ENCODE data around the gene CXXC5. TPM values are rescaled to one million over a fixed set of nuclear protein-coding genes. Genes with fewer than 3 reads are reported as not detected.

The CXXC5 gene
- total RNA-seq, 2 experiments from 2014 or later, result 0.99 to 1.9 TPM

DNA sequence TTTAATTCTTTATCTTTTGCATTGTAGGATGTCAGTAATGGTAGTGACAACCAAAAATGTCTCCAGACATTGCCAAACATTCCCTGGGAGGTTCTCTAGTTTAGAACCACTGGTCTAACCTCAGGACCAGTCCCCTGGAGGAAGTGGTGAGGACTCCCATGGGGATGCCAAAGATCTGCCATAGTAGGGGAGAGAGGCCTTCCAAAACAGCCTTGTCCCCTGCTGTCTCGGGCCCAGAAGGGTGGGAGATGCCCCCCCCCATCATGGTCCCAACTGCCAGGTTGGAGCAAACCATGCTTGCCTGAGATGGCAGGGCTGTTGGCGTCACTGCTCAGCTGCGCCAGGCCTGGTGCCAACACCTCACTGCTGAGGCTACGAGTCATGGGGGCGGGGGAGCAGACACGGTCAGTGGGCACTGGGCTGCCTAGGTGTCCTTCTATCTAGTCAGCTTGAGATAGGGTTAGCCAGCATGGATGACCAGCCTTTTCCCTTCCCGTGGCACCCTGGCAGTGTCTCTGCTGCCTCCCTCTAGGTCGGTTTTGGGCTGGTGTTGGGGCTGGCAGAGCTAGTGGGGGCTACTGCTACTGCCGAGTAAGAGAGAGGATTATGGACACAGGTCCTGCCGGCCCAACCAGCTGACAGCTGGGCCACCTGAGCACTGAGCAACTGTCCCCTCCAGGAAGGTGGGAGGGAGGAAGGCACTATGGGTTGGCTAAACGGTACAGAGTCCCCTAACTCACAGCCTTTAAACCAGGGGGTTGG lies 8.3 kb upstream of the CXXC5 start:
- H3K9me3 Mint-ChIP-seq, result no peaks in the 10 kb centered on the region
- no peak overlapping the region for H3K4me3 Mint-ChIP-seq
- H3K36me3 Mint-ChIP-seq (ENCODE audit: low read depth), result peaks cover 6% of the 10 kb centered on the region
- ChIA-PET CTCF (interaction anchor here (1.1 to 7.8 kb wide), 3 partner anchors 8 to 127 kb away, joined by 3 to 54 read pairs (median 11); partner anchors contain the start of gene CXXC5), POLR2A (no interaction called here)
- no peak for DNase-seq
- peaks cover 3% of the 10 kb centered on the region for H3K27me3 Mint-ChIP-seq
- H3K4me1 Mint-ChIP-seq, result peaks cover 35% of the 10 kb centered on the region
- H3K27ac Mint-ChIP-seq, result no peak overlapping the region

DNA sequence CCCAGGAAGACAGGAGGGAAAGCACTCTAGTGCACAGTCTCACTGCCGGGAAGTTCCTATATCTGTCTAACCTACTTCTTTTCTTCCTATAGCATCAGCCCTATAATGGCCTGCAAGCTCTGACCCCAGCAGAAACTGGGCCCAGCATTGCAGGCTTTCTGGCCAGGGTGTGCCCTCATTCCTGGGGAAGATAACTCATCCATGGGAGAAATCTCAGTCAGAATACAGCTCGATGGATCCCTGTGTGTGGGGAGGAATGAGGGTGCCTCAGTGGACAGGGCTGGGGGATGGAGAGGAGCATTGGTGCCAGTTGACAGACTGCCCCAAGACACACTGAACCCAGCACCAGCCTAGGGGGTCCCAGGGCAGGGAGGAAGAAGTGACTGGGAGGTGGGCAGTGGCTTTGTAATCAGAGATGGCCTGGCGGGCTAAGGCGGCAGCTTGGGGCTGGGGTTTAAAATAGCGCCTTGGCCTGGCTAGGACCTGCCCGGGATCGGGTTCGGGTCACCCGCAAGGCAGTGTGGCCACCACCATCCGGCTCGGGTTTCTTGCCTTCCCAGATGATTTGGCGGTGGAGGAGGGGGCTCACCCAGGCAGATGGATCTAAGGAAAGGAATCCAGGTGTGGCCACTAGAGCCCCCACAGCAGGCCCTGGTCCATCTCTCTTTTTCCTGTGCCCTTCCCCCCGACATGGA lies 7.6 kb upstream of the CXXC5 start:
- DNase-seq, result no peak
- Mint-ChIP-seq H3K4me3 (no peak overlapping the region), H3K27me3 (peaks cover 9% of the 10 kb centered on the region), H3K27ac (no peak overlapping the region), H3K9me3 (no peaks in the 10 kb centered on the region), H3K36me3 (ENCODE audit: low read depth) (peaks cover 6% of the 10 kb centered on the region), H3K4me1 (peaks cover 27% of the 10 kb centered on the region)
- ChIA-PET CTCF (interaction anchor here (1.1 kb wide), 1 partner anchor 69 kb away, joined by 3 read pairs; no protein-coding TSS in a partner anchor), POLR2A (no interaction called here)

DNA sequence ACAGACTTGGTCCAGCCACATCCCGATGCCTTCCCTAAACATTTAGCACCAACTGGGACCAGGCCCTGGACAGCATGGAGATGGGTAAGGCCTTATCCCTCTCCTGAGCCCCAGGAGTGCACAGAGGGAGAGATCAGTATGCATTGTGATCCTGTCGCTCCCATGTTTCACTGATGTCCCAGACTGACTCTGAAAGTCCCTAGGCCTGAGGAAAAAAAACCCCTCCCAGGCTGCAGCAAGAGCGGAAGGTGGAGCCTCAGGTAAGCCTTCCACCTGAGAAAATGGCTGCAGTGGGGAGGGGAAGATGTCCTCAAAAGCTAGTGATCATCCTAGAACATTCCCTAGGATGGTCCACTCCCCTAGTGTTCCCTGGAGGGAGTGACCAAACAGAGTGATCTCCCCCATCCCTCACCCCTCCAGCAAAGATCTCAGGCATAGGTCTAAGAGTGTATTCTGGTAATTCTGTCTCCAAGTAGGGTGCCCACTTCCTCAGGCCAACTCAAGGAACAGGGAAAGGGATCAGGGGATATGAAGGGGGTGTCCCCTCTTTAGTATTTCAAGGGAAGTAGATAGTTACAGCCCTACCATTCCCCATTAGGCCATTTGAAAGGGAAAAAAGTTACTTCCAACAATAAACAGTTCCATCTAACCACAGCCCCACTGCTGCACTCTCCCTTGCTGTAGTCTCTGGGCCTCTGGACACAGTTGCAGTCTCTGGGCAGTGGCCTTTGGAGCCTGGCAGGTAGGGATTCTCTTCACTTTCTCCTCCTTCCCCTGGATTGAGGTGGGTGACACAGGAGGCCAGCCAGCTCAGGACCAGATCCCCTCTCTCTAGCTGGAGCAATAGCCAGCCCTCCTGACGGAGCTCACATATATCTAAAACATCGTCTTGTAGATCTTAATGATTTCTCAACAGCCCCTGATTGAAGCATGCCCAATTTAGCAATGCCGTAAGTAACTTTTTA lies 6.8 kb upstream of the CXXC5 start:
- Mint-ChIP-seq H3K4me3 (no peak overlapping the region), H3K27me3 (peaks cover 16% of the 10 kb centered on the region), H3K4me1 (peaks cover 19% of the 10 kb centered on the region), H3K27ac (peak overlapping the region; percentile 5), H3K9me3 (no peaks in the 10 kb centered on the region), H3K36me3 (ENCODE audit: low read depth) (peaks cover 6% of the 10 kb centered on the region)
- ChIA-PET CTCF (interaction anchor here (0.6 to 1.1 kb wide), 2 partner anchors 70 to 124 kb away, joined by 3 to 4 read pairs; no protein-coding TSS in a partner anchor), POLR2A (no interaction called here)
- no peak for DNase-seq

- DNase-seq, result no peak
- H3K36me3 Mint-ChIP-seq (ENCODE audit: low read depth), result peaks cover 3% of the 10 kb centered on the region
- no peak overlapping the region for H3K4me3 Mint-ChIP-seq
- H3K27ac Mint-ChIP-seq, result no peak overlapping the region
- ChIA-PET POLR2A (no interaction called here), CTCF (no interaction called here)
- H3K4me1 Mint-ChIP-seq, result peaks cover 16% of the 10 kb centered on the region
- H3K9me3 Mint-ChIP-seq, result no peaks in the 10 kb centered on the region
- peaks cover 24% of the 10 kb centered on the region for H3K27me3 Mint-ChIP-seq
Observed at GRCh38 chr5:139642213-139642612, 5.9 kb upstream of the CXXC5 start.

GRCh38 chr5:139642891-139643871 lies 5.0 kb upstream of the CXXC5 start:
- Mint-ChIP-seq H3K27ac (no peak overlapping the region), H3K27me3 (peaks cover 33% of the 10 kb centered on the region), H3K36me3 (ENCODE audit: low read depth) (peaks cover 3% of the 10 kb centered on the region), H3K9me3 (no peaks in the 10 kb centered on the region), H3K4me1 (peaks cover 15% of the 10 kb centered on the region), H3K4me3 (no peak overlapping the region)
- POLR2A ChIA-PET, result no interaction called here
- DNase-seq, result no peak
- CTCF ChIA-PET, result interaction anchor here (1.4 kb wide), 1 partner anchor 11 kb away, joined by 3 read pairs; no protein-coding TSS in a partner anchor

DNA sequence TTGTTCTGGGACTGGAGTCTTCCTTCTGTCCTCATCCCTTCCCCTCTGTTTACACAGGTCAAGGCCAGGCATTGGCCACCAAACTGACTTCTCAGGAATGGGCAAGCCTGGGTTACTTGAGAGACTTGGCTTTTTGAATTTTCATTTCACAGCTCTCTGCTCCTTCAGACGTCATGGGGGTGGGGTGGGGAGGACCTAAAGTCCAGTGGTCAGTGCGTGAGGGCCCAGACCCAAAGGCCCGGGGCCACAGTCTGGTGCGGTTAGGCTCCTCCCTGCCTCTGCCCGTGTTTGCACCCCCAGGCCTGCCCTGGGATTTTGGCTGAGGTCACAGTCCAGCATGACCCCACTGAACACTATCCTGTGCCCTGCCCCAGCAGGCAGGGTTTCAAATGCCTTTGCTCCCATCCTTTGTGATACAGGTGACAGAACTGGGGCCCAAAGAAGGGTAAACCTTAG lies 4.1 kb upstream of the CXXC5 start:
- no peaks in the 10 kb centered on the region for H3K9me3 Mint-ChIP-seq
- peaks cover 10% of the 10 kb centered on the region for H3K4me1 Mint-ChIP-seq
- POLR2A ChIA-PET, result no interaction called here
- DNase-seq, result no peak
- no peak overlapping the region for H3K27ac Mint-ChIP-seq
- no peaks in the 10 kb centered on the region for H3K36me3 Mint-ChIP-seq (ENCODE audit: low read depth)
- CTCF ChIA-PET, result interaction anchor here (0.7 to 1.4 kb wide), 3 partner anchors 10 to 122 kb away, joined by 3 to 5 read pairs (median 3); no protein-coding TSS in a partner anchor
- H3K27me3 Mint-ChIP-seq, result peaks cover 34% of the 10 kb centered on the region
- no peak overlapping the region for H3K4me3 Mint-ChIP-seq

GRCh38 chr5:139644646-139645429 lies 3.3 kb upstream of the CXXC5 start:
- no peaks in the 10 kb centered on the region for H3K36me3 Mint-ChIP-seq (ENCODE audit: low read depth)
- peaks cover 40% of the 10 kb centered on the region for H3K27me3 Mint-ChIP-seq
- H3K4me3 Mint-ChIP-seq, result no peak overlapping the region
- H3K9me3 Mint-ChIP-seq, result no peaks in the 10 kb centered on the region
- H3K4me1 Mint-ChIP-seq, result peaks cover 12% of the 10 kb centered on the region
- H3K27ac Mint-ChIP-seq, result no peak overlapping the region
- ChIA-PET CTCF (interaction anchor here (0.6 to 1.4 kb wide), 5 partner anchors 9 to 121 kb away, joined by 3 to 5 read pairs (median 3); no protein-coding TSS in a partner anchor), POLR2A (interaction anchor here (1.1 kb wide), 1 partner anchor 9 kb away, joined by 3 read pairs; no protein-coding TSS in a partner anchor)
- no peak for DNase-seq

DNA sequence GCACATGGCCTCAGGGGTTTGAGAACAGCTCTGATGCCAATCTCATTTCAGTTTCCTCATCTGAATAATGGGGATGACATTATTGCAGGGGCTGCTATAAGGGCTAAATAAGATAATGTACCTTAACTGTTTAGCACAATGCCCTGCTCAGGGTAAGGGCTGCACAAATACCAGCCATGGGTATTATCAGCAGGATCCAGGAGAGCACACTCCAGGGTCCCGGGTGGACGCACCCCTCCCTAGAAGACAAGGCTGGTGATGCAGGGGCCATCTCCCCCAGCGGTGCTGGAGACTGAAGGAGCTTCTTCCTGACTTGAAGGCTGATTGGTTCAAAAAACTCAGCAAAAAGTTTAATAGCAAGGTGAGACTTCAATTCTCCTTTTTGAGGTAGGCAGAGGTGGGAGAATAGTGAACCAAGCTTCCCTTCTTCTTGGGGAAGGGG lies 2.7 kb upstream of the CXXC5 start:
- Mint-ChIP-seq H3K36me3 (ENCODE audit: low read depth) (no peaks in the 10 kb centered on the region), H3K27ac (no peak overlapping the region), H3K27me3 (peaks cover 45% of the 10 kb centered on the region), H3K4me1 (peaks cover 13% of the 10 kb centered on the region), H3K9me3 (no peaks in the 10 kb centered on the region), H3K4me3 (no peak overlapping the region)
- no peak for DNase-seq
- ChIA-PET POLR2A (interaction anchor here (1.1 kb wide), 1 partner anchor 9 kb away, joined by 3 read pairs; no protein-coding TSS in a partner anchor), CTCF (interaction anchor here (0.6 to 1.1 kb wide), 2 partner anchors 9 to 86 kb away, joined by 3 read pairs; no protein-coding TSS in a partner anchor)

DNA sequence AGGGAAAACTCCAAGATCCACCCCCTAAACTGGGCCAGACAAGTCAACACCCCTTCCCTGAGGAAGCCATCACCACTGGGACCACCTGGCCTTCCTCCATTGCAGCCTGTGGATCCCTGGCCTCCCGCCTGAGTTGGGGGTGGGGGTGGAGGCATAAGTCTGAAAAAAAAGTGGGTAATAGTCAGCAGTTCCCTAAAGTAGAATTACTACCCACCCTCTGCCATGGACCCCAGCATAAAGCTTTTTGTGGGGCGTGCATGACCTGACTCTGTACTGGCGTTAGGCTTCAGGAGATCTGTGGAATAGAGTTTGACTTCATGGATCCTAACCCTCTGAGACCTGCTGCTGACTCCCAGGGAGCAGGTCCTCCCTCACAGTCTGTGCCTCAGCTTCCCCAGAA lies 2.0 kb upstream of the CXXC5 start:
- Mint-ChIP-seq H3K36me3 (ENCODE audit: low read depth) (no peaks in the 10 kb centered on the region), H3K27ac (no peak overlapping the region), H3K4me3 (no peak overlapping the region), H3K4me1 (peaks cover 15% of the 10 kb centered on the region), H3K9me3 (no peaks in the 10 kb centered on the region), H3K27me3 (peaks cover 51% of the 10 kb centered on the region)
- ChIA-PET POLR2A (no interaction called here), CTCF (no interaction called here)
- no peak for DNase-seq

GRCh38 chr5:139646912-139647505 lies 1.1 kb upstream of the CXXC5 start:
- H3K9me3 Mint-ChIP-seq, result no peaks in the 10 kb centered on the region
- H3K27me3 Mint-ChIP-seq, result peaks cover 59% of the 10 kb centered on the region
- ChIA-PET CTCF (interaction anchor here (1.7 kb wide), 1 partner anchor 9 kb away, joined by 11 read pairs; no protein-coding TSS in a partner anchor), POLR2A (no interaction called here)
- peaks cover 22% of the 10 kb centered on the region for H3K4me1 Mint-ChIP-seq
- no peak overlapping the region for H3K27ac Mint-ChIP-seq
- no peaks in the 10 kb centered on the region for H3K36me3 Mint-ChIP-seq (ENCODE audit: low read depth)
- DNase-seq, result no peak
- H3K4me3 Mint-ChIP-seq, result no peak overlapping the region
